ENCODE measurements around the gene RBM47. TPM values are rescaled to one million over a fixed set of nuclear protein-coding genes. Genes with fewer than 3 reads are reported as not detected.

RBM47 gene
- total and polyA plus RNA-seq, 9 of the 15 experiments (the other 6 are each of a cell fraction or from before 2014, with no cell fraction given), result 1.4 to 6.4 (median 3.3) TPM

GRCh38 chr4:40515398-40516293 lies 114.0 kb downstream of the RBM47 start (continued):
- no peak for TF ChIP-seq ARID4B (CRISPR knock-in tag; IDR thresholded peaks at IDR 0.05)
- TF ChIP-seq ZNF184 (CRISPR knock-in tag; IDR thresholded peaks at IDR 0.05), result no peak
- no peak for TF ChIP-seq KLF10 (CRISPR knock-in tag; IDR thresholded peaks at IDR 0.05)
- peak; percentile 37 to 52; a peak in 3 of 4 replicates for TF ChIP-seq MNT (conservative IDR thresholded peaks at IDR 0.05)
- peak; percentile 54; the same call in 1 of the 2 replicates for TF ChIP-seq CREM (IDR thresholded peaks at IDR 0.05; ENCODE audit: low read depth)
- no peak for TF ChIP-seq BMI1 (IDR thresholded peaks at IDR 0.05; ENCODE audit: low read length)
- TF ChIP-seq NELFE (IDR thresholded peaks at IDR 0.05; ENCODE audit: insufficient read depth, insufficient read length), result no peak
- no peak for TF ChIP-seq RBM22 (IDR thresholded peaks at IDR 0.05; ENCODE audit: low read depth, low read length, poor library complexity, severe bottlenecking)
- TF ChIP-seq NFIX (CRISPR knock-in tag; IDR thresholded peaks at IDR 0.05; ENCODE audit: low read depth), result no peak
- no peak for TF ChIP-seq ZFP1 (CRISPR knock-in tag; IDR thresholded peaks at IDR 0.05)
- TF ChIP-seq MAFF (IDR thresholded peaks at IDR 0.05; ENCODE audit: low read length), result no peak
- no peak for TF ChIP-seq GTF2B (IDR thresholded peaks at IDR 0.05; ENCODE audit: extremely low read depth, insufficient read length)
- no peak for TF ChIP-seq ZNF282 (CRISPR knock-in tag; IDR thresholded peaks at IDR 0.05)
- TF ChIP-seq MTA3 (IDR thresholded peaks at IDR 0.05; ENCODE audit: borderline replicate concordance), result peak; percentile 65; the same call in 1 of the 2 replicates
- no peak for TF ChIP-seq SAP30 (IDR thresholded peaks at IDR 0.05; ENCODE audit: borderline replicate concordance, insufficient read depth, low read depth, low read length, poor library complexity, severe bottlenecking)
- TF ChIP-seq IRF1 (CRISPR knock-in tag; IDR thresholded peaks at IDR 0.05; ENCODE audit: borderline replicate concordance), result no peak
- TF ChIP-seq POLR2H (tag; IDR thresholded peaks at IDR 0.05; ENCODE audit: low read depth), result peak; percentile 94
- no peak for TF ChIP-seq RBM15 (IDR thresholded peaks at IDR 0.05; ENCODE audit: insufficient read depth, low read length)
